COLO668 (cell line): ENCODE data around the gene LARP4B.
"Not testable (repeated sequence)": the region's sequence is repeated elsewhere in the genome, so short reads cannot be mapped to it uniquely, and the experiment has no call there.

Experiments used
- DNase-seq: peaks from one replicate; lab custom pipeline; 2025; ENCODE audit not compliant: unreplicated experiment; lab: John Stamatoyannopoulos, UW

LARP4B gene

DNA sequence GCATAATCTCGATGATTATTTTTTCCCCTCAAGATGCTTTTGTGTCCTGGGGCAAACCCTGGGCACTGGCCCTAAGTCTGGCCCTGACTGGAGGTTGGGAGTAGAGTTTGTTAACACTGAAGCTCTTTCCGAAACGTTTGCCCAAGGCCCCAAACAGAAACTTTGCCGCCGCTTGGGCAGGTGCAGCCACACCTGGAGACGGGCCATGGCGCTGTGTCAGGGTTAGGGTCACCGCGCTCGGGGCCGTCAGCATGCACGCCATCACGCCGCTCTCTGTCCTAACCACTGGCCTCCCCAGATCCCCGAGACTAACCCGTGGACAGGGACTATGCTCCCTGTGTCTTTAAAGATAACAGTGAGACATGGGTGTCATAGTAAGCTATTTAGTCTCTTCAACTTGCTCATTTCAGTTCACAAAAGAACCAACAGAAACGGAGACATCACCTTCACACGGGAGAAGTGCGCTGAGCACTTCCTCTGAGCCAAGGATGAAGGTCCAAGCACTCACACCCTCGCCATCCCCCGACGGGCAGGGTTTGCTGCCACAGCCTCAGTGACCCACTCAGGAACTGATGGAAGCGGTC is 156.8 kb downstream of the LARP4B start:
- no peak for DNase-seq

GRCh38 chr10:774223-774622 is 157.3 kb downstream of the LARP4B start:
- no peak for DNase-seq

DNA sequence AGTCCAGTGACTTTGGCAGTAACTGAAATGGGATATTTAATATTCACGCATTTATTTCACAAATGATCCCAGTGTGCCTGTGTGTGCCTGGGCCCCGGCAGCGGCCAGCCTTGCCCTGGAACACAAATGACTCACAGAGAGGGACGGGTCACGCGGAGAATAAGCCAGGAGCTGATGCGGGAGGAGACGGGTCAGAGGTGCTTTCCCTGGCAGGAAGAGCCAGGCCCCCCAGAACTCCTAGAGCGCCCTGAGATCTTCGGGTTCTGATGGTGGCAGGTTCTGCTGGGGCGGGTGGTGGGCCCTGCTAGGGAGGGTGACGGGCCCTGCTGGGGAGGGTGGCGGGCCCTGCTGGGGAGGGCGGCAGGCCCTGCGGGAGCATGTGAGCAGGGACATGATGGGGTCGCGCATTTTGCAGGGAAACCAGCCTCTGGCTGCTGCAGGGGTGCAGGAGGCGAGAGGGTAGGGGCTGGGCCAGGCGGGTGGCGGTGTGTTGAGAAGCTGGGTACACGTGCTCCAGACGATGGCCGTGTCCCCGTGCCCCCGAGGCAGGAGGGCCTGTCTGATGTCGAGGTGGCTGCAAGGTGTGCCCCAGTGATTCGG is 157.8 kb downstream of the LARP4B start:
- no peak for DNase-seq

DNA sequence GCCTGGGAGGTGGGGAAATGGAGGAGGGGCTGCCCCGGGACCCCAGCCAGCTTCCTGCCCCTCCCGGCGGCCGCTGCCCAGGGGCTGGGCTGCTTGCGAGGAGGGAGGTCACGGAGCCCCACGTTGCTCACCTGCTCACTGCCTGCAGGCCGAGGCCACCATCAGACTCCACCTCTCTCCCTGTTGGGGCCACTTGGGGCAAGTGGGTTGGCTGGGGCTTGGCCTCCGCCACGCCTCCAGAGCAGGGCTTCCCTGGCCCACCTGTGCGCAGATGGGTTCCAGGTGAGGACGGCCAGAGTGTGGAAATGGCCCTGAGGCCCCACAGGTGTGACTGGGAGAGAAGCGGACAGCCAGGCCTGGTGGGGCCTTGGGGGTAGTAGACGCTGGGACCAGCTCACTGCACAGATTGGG is 159.3 kb downstream of the LARP4B start:
- DNase-seq = no peak

- DNase-seq = no peak
Observed at GRCh38 chr10:771647-772046, 159.9 kb downstream of the LARP4B start.

GRCh38 chr10:770975-771374 is 160.5 kb downstream of the LARP4B start:
- DNase-seq = no peak

DNA sequence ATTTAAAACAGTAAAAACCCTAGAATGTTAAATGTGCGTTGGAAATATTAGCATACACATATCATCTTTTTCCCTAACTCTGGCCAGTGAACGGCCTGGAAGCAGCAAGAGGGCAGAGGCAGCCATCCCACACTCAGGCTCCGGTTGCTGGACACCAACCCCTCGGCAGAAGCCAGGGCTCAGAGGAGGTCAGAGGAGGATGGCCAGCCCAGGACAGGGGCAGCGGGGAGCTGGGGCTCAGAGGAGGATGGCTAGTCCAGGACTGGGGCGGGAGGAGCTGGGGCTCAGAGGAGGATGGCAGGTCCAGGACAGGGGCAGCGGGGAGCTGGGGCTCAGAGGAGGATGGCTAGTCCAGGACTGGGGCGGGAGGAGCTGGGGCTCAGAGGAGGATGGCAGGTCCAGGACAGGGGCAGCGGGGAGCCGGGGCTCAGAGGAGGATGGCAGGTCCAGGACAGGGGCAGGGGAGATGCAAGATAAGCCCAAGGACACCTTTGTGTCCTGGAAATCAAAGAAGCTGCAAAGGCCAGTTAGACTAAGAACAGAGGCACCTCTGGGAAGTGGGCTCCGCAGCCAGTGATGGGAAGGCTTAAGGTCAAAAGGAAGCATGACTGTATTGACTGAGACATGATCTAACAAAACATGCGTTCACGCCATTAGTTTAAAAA is 161.3 kb downstream of the LARP4B start:
- not testable (repeated sequence) for DNase-seq

DNA sequence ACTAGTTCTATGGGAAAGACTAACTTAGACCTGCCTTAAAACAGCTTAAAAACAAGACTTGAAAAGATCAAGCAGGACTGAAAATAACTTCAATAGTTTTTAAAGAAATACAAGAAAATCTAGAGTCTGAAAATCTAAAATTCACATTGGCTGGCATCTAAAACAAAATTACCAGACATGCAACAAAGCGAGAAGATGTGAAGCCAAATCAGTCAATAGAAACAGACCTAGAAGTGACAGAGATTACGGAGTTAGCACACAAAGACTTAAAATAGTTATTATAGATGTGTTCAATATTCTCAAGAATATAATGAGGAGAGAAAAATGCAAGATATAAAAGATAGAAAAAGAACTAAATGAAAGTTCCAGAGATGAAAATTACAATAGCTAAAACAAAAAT is 163.7 kb downstream of the LARP4B start:
- no peak for DNase-seq

DNA sequence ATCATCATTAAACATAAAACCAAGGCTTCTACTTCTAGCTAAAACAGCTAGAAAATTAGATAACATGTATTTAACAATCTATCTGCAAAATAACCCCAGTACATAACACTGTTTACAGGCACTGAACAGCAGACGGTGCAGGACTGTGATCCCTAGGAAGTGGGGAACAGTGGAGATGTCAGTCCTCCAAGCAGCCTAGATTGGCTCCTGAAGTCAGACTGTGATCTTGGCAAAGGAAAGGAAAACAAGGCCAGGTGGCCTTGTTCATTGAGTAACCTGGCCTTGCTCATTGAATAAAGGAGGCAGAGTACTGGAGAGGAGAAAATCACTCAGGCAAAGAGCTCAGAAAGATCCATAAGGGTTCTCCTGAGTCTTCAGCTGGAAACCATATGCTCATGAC is 164.3 kb downstream of the LARP4B start:
- no peak for DNase-seq

GRCh38 chr10:761376-761775 is 170.1 kb downstream of the LARP4B start:
- DNase-seq = no peak

- no peak for DNase-seq
Observed at GRCh38 chr10:760622-761021, 170.9 kb downstream of the LARP4B start.

DNA sequence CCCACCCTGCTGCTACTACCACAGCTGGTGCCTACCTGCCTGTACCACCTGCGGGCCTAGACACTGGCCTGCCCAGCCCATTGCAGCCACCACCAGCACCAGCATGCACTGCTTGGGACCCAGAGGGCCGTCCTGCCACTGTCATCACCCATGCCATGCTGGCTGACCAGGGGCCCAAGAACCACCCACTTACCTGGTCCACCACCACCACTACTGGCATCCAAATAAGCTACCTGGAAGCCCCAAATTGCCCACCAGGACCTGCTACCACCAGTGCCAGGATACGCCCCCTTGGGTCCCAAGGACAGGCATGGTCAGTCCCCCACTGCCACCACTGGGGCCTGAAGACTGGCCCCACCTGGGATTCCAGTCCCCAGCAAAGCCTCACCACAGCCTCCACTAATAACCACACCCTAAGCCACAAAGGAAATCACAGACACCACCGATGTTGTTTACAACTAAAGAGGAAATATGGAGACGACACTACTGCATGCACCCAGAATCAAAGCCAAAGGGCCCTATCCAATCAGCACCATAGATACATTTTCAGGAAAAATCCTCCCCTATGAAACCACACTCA is 171.5 kb downstream of the LARP4B start:
- no peak for DNase-seq
